HG03457 (cell line): ENCODE measurements around the gene PSMB10.
"Not testable (repeated sequence)": the region's sequence is repeated elsewhere in the genome, so short reads cannot be mapped to it uniquely, and the experiment has no call there.

Experiments
- ATAC-seq: cut with Tn5 transposase; IDR thresholded peaks from one replicate; pipeline ENCODE4 v1.9.1; 2021; ENCODE audit warnings: moderate number of reproducible peaks; ENCODE audit not compliant: unreplicated experiment

PSMB10 gene

DNA sequence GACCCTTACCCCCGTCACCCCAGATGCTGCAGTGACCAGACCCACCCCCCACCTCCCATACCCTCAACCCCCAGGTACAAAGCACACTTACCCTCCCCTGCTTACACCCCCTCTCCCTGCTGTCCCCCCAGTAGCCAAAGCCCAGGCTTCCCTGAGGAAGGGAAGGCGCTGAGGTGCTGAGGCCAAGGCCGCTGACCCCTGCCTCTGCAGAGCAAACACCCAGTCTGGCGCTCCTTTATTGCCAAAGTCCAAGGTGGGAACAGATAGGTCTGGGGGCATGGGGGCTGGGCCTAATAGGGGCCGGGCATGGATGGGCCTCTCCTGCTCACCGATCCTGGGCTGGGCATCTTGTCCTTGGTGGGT, 6.6 kb upstream of the PSMB10 start:
- ATAC-seq, result no peak

GRCh38 chr16:67942510-67943255, 6.0 kb upstream of the PSMB10 start:
- ATAC-seq, result no peak

- ATAC-seq, result no peak
These were observed 5.5 kb upstream of the PSMB10 start for GRCh38 chr16:67942200-67942509.

- ATAC-seq, result no peak
These were observed 5.0 kb upstream of the PSMB10 start for GRCh38 chr16:67941469-67942199.

DNA sequence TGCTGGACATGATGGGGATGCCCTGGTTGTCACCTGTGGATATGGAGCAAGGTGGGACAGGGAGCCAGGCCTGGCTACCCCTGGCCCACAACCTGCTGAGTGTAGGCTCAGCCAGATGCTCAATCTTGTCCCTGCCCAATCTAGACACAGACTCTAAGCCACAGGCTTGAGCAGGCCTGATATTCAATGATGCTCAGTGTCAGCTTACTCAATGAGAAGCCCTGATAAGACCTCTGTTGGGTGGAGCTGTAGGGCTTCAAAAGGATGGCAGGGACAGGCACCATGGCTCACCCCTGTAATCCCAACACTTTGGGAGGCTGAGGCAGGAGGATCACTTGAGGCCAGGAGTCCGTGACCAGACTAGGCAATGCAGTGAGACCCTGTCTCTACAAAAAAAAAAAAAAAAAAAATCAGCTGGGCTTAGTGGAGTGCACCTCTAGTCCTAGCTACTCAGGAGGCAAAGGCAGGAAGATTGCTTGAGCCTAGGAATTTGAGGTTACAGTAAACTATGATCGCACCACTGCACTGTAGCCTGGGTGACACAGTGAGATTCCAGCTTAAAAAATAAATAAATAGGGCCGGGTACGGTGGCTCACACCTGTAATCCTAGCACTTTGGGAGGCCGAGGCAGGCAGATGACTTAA, 3.9 kb upstream of the PSMB10 start:
- ATAC-seq, result no peak

- ATAC-seq, result no peak
These were observed 3.1 kb upstream of the PSMB10 start for GRCh38 chr16:67939507-67940445.

DNA sequence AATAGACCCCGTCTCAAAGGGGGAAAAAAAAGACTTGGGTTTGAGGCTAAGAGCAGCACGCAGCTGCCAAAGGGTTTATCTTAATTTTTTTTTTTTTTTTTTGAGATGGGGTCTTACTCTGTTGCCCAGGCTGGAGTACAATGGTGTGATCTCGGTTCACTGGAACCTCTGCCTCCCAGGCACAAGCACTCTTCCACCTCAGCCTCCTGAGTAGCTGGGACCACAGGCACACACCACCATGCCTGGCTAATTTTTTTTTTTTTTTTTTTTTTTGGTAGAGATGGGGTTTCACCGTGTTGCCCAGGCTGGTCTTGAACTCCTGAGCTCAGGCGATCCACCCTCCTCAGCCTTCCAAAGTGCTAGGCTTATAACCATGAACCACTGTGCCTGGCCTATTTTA, 1.1 kb upstream of the PSMB10 start:
- not testable (repeated sequence) for ATAC-seq

DNA sequence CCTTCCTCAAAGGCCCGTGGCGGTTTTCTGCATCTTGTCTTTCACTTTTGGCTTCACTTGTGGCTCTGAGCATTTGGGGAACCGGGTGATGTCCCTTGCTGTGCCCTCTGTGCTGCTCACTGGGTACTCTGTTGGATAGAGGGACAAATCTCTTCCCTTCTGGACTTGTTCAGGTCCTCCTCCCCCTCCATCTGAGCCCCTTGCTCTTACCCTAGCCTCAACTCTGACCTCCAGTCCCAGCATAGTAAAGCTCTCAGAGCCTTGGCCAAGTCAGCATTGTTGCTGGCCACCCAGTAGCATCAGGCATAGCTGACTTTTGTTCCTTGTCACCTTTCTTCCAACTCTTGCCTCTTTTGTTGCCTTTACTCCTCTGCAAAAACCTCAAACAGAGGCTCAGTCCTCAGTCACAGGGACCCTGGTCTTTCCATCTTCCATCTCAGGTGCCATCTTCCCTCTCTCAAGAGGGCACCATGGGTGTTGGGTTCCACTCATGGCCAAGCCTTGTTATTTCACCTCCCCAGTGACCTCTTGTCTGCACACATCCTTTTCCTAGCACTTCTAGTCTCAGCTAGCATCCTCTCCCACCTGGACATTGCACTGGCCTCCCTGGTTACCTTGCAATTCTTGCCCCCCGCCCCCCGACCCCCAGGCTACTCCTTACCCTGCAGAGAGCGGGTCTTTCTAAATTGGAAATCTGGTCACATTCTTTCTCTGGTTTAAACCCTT, 393 bp upstream of the PSMB10 start:
- ATAC-seq, result no peak

DNA sequence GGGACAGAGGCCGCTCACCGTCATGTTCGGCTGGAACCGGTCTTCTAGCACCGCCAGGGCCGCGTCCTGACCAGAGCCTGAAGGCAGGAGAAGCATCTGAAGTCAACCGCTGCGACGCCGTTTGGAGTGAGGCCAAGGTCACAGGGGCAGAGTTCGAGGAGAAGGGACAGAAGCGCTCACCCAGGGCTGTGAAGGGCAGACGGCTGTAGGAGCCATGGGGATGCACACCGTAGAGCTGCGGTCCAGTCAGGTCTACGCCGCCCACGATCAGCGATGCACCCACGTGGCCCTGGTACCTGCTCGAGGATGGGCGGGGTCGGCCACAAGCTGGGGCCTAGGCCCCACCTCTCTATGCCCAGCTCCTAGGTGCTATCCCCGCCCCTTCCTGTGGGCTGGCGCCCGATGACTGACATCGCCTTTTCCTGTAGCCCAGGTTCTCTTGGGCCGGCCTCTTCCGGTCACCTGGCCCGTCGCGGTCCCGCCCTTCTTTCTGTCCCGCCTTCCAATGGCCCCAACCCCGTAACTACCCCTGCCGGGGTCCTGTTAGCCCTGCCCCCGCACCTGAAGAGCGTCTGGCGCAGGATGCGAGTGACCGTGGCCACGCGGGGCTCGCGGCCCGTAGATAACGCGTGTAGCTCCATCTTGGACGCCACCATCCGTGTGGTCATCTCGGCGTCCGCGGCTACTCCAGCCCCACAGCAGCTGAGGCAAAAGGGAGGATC, 1.1 kb downstream of the PSMB10 start:
- peak; percentile 79 for ATAC-seq

DNA sequence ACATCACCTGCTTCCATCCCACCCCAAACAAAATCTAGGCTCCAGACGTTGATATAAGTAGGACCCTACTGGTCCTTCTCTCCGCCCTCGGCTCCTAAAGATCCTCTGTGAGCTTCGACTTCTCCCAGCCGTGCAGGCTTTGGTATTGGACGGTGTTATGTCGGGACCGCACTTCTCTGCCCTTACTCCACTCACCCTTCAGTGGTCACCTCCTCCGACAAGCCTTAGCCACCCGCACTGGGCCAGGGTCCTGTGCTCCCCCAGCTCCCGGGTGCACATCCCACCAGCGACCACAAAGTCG, 1.6 kb downstream of the PSMB10 start:
- no peak for ATAC-seq

DNA sequence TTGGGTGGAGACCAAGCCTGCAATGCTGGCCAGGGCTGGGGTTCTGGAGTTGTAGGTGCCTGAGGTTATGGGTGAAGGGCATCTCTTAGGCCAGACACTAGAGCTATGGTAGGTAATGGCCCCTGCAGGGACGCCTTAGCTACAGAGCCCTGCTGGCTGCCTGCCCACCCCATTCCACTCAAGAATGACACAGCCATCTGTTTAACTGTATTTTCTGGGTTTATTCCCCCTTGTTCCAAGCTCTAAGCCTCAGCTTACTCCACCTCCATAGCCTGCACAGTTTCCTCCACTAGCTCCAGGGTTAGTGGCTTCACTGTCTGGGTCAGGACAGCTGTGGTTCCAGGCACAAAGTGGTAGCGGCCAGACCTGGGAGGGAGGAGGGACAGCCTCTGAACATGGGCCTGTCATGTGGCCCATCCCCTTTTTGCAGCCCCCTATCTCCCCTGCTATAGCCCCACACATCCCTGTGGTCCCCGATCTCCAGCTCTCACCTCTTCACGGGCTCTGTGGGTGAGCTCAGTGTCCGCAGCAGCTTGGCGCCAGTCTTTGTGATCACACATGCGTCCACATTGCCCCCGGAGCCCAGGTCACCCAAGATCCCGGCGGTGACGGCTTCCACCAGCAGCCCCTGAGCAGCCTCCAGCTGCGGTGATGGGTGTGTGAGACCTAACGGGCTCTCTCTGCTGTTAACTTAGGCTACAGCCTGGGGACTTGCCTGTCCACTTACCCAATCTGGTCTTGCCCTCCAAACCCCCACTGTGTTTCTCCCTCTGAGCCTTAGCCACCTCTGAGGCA, 2.1 kb downstream of the PSMB10 start:
- ATAC-seq, result no peak

GRCh38 chr16:67933805-67934204, 2.8 kb downstream of the PSMB10 start:
- no peak for ATAC-seq

GRCh38 chr16:67932462-67932840, 4.2 kb downstream of the PSMB10 start:
- ATAC-seq, result no peak

DNA sequence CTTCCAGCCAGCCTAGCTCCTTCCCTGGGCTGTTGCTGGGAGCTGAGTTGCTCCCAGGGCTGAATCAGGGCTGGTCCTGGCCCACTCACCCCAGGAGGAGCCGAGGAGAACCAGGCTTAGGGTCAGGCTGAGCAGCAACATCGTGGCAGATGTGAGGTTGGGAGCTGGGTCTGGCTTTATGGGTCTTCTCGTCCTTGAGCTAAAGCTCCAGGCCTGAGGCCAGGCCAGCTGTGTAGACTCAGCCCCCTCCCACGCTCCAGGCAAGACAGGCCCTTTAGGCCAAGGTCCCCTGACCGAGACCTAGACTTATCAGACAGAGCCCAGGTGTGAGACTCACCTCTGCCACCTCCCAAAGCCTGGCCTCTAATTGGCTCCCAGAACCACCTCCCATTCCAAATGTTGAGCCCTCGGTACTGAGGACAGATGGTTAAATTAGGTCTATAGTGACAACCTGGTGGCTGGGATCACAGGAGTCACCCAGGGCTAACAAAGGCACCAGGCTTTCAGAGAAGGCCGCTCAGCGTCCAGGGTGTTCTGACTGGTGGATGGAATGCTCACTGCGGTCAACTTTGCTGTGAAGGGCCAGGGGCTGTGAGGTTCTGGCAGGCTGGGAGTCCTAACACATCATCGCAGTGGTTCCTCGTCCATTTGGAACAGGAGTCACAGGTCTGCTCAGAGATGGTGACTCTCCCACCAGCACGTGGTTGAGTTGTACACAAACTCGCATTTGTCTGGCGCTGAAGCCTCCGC, 4.8 kb downstream of the PSMB10 start, which contains the start of gene CTRL:
Gene CTRL (minus strand): TSS at position 151 of the 750 bp plus-strand sequence. CDS start 10 bp downstream, at position 141.
- ATAC-seq, result no peak

GRCh38 chr16:67930678-67931211, 5.9 kb downstream of the PSMB10 start:
- ATAC-seq, result no peak

DNA sequence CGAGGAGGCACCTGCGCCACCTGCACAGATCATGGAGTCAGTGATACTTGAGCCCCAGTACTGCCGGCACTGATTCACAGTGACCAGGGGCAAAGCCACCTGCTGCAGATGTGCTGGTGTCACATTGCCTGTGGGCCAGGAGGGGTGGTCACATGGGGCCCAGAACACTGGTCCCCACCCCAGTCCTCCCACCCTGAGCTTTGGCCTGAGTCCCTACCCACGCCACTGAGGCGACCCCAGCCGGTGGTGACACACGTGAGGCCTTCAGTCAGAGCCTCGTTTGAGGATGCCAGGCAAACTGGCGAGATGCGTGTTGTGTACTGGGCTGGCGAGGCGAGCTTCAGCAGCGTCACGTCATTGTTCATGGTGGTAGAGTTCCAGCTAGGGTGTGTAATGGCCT, 6.5 kb downstream of the PSMB10 start:
- no peak for ATAC-seq

DNA sequence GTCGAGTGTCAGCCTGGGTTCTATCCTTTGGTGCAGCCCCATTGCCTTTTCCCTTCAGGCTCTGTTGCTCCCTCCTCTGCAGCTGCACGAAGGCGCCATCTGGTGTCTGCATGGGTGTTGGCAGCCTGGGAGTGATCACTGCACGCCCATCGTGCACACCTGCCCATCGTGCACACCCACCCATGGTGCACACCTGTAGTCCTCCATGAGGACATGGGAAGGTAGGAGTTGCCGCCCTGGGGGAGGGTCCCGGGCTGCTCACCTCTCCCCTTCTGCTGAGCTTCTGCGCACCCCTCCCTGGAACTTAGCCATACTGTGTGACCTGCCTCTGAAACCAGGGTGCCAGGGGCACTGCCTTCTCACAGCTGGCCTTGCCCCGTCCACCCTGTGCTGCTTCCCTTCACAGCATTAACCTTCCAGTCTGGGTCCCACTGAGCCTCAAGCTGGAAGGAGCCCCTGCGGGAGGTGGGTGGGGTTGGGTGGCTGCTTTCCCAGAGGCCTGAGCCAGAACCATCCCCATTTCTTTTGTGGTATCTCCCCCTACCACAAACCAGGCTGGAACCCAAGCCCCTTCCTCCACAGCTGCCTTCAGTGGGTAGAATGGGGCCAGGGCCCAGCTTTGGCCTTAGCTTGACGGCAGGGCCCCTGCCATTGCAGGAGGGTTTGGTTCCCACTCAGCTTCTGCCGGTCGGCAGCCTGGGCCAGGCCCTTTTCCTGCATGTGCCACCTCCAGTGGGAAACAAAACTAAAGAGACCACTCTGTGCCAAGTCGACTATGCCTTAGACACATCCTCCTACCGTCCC, 7.9 kb downstream of the PSMB10 start:
- no peak for ATAC-seq
